HepG2 (cell line): ENCODE measurements around the gene TOPBP1. TPM values are rescaled to one million over a fixed set of nuclear protein-coding genes. Genes with fewer than 3 reads are reported as not detected.
A peak's percentile ranks its signal among the peaks of the same experiment; 100 is the strongest.

Experiments used
- ATAC-seq: fragments of 200-7000 bp; cut with Tn5 transposase; 3 replicates; pipeline ENCODE4 v1.9.1; 2020; ENCODE audit warnings: mild to moderate bottlenecking, moderate library complexity
- BruUV-seq: library from RNA; stranded (reverse); fragments of 400-500 nt; replicated peaks from 2 replicates; lab custom pipeline; 2021; lab: Mats Ljungman, UMichigan
- CTCF ChIA-PET: fragments of 300-600 bp; formaldehyde crosslinking; extraction: SDS; loops from one replicate; lab custom pipeline; 2021; ENCODE audit warnings: low total read pairs, inconsistent platforms, low intra/inter-chr PET ratio; lab: Yijun Ruan, JAX
- POLR2A ChIA-PET: fragments of 350-600 bp; sonication (Branson Sonifier 250); formaldehyde crosslinking; loops from one replicate; lab custom pipeline; 2020; ENCODE audit warnings: antibody characterized with exemption, inconsistent platforms; lab: Yijun Ruan, JAX
- DNase-seq: peaks from one replicate; pipeline ENCODE4 v3.0.0-alpha.2; 2015; ENCODE audit warnings: low spot score
- FAIRE-seq: peaks from 3 replicates; lab custom pipeline; 2011; peaks lifted over from hg19 to GRCh38; lab: Jason Lieb, UNC
- H2AFZ ChIP-seq: one replicate; pipeline ENCODE4 v1.6.1; 2011; ENCODE audit warnings: low read length, inconsistent platforms
- H3K27ac ChIP-seq: fragments of 300-600 bp; 3 replicates; pipeline ENCODE4 v1.8.0; 2011; ENCODE audit warnings: mixed run types, mild to moderate bottlenecking, mixed read lengths, low read length, inconsistent platforms; ENCODE audit not compliant: insufficient read depth; ENCODE audit errors: extremely low read length
- H3K27me3 ChIP-seq, 2 experiments: fragments of 200-600 bp in 1 of 2; 2 replicates in 1 of 2; 3 replicates in 1 of 2; pipeline versions ENCODE4 v1.6.0 to v1.8.0; 2011; ENCODE audit warnings: low read length in 2 of 2, mild to moderate bottlenecking in 2 of 2, moderate library complexity in 2 of 2, inconsistent platforms in 1 of 2; ENCODE audit not compliant: insufficient read depth in 2 of 2, control insufficient read depth in 1 of 2
- H3K36me3 ChIP-seq, 2 experiments: fragments of 200-600 bp in 1 of 2; replicated peaks in 1 of 2; 2 replicates in 1 of 2; 3 replicates in 1 of 2; pipeline versions ENCODE4 v1.5.1 to v1.8.0; 2011; ENCODE audit warnings: low read length in 2 of 2, inconsistent platforms in 1 of 2; ENCODE audit not compliant: insufficient read depth in 2 of 2, control insufficient read depth in 1 of 2
- H3K4me1 ChIP-seq: 2 replicates; pipeline ENCODE4 v1.5.1; 2012; ENCODE audit warnings: low read length, inconsistent platforms; ENCODE audit not compliant: insufficient read depth
- H3K4me2 ChIP-seq: 2 replicates; pipeline ENCODE4 v1.6.0; 2011; ENCODE audit warnings: low read depth, low read length, inconsistent platforms
- H3K4me3 ChIP-seq, 3 experiments: fragments of 200-600 bp in 1 of 3; sonication (generic), shearing (Covaris generic) in 1 of 3; replicated peaks in 1 of 3; 2 replicates each; pipeline ENCODE4 v1.5.1; 2011 to 2016; ENCODE audit warnings: low read length in 3 of 3, inconsistent platforms in 2 of 3, low read depth in 2 of 3, mild to moderate bottlenecking in 2 of 3, control low read depth in 1 of 3, mixed read lengths in 1 of 3; ENCODE audit not compliant: insufficient read depth in 1 of 3
- H3K79me2 ChIP-seq: one replicate; pipeline ENCODE4 v1.6.1; 2011; ENCODE audit warnings: low read length, inconsistent platforms; ENCODE audit not compliant: insufficient read depth
- H3K9ac ChIP-seq: 2 replicates; pipeline ENCODE4 v1.6.0; 2011; ENCODE audit warnings: mild to moderate bottlenecking, low read depth, low read length, inconsistent platforms; ENCODE audit not compliant: insufficient read depth
- H3K9me3 ChIP-seq: 2 replicates; pipeline ENCODE4 v1.5.1; 2012; ENCODE audit warnings: mild to moderate bottlenecking, low read length
- H4K20me1 ChIP-seq: 2 replicates; pipeline ENCODE4 v1.6.0; 2011; ENCODE audit warnings: inconsistent platforms, mild to moderate bottlenecking, low read length, moderate library complexity; ENCODE audit not compliant: insufficient read depth
- ARID2 ChIP-seq: sonication (generic); formaldehyde crosslinking; IDR thresholded peaks from 2 replicates; pipeline ENCODE4 v1.8.1; 2022; ENCODE audit warnings: mild to moderate bottlenecking, missing genetic modification reagents, borderline replicate concordance
- ARID4A ChIP-seq: sonication (generic); formaldehyde crosslinking; IDR thresholded peaks from 2 replicates; pipeline ENCODE4 v1.5.0; 2020; ENCODE audit warnings: mild to moderate bottlenecking, missing genetic modification reagents, borderline replicate concordance
- BHLHE40 ChIP-seq: IDR thresholded peaks from 2 replicates; pipeline ENCODE4 v1.6.1; 2011; ENCODE audit warnings: low read length, improper control_type of control experiment
- DDIT3 ChIP-seq: sonication (generic); formaldehyde crosslinking; IDR thresholded peaks from 2 replicates; pipeline ENCODE4 v1.4.0; 2020; ENCODE audit warnings: mild to moderate bottlenecking, missing genetic modification reagents
- DMAP1 ChIP-seq: IDR thresholded peaks from 2 replicates; pipeline ENCODE4 v1.6.1; 2016
- IKZF1 ChIP-seq: fragments of 450-650 bp; IDR thresholded peaks from 2 replicates; pipeline ENCODE4 v1.7.1; 2016
- NFE2L1 ChIP-seq: sonication (generic); formaldehyde crosslinking; IDR thresholded peaks from 2 replicates; pipeline ENCODE4 v1.4.0; 2020; ENCODE audit warnings: missing genetic modification reagents, mild to moderate bottlenecking, borderline replicate concordance
- SATB2 ChIP-seq: sonication (generic); formaldehyde crosslinking; IDR thresholded peaks from 2 replicates; pipeline ENCODE4 v1.5.0; 2020; ENCODE audit warnings: missing genetic modification reagents
- SIX1 ChIP-seq: sonication (generic); formaldehyde crosslinking; IDR thresholded peaks from 2 replicates; pipeline ENCODE4 v1.4.0; 2020; ENCODE audit warnings: missing genetic modification reagents, borderline replicate concordance
- TARDBP ChIP-seq: sonication (generic); formaldehyde crosslinking; IDR thresholded peaks from 2 replicates; pipeline ENCODE4 v1.8.0; 2022; ENCODE audit warnings: mild to moderate bottlenecking, missing genetic modification reagents
- ZBTB33 ChIP-seq: sonication (generic); formaldehyde crosslinking; IDR thresholded peaks from 2 replicates; pipeline ENCODE4 v1.4.0; 2020; ENCODE audit warnings: missing genetic modification reagents
- ZBTB43 ChIP-seq: sonication (generic); formaldehyde crosslinking; conservative IDR thresholded peaks from 2 replicates; pipeline ENCODE4 v1.4.0; 2020; ENCODE audit warnings: missing genetic modification reagents
- ZNF441 ChIP-seq: sonication (generic); formaldehyde crosslinking; IDR thresholded peaks from 2 replicates; pipeline ENCODE4 v1.7.0; 2021; ENCODE audit warnings: missing genetic modification reagents, borderline replicate concordance
- ZNF550 ChIP-seq: sonication (generic); formaldehyde crosslinking; IDR thresholded peaks from 2 replicates; pipeline ENCODE4 v1.4.0; 2020; ENCODE audit warnings: mild to moderate bottlenecking, missing genetic modification reagents, borderline replicate concordance
- ZNF619 ChIP-seq: sonication (generic); formaldehyde crosslinking; IDR thresholded peaks from 2 replicates; pipeline ENCODE4 v1.4.0; 2020; ENCODE audit warnings: mild to moderate bottlenecking, missing genetic modification reagents
- ZNF691 ChIP-seq: sonication (generic); formaldehyde crosslinking; IDR thresholded peaks from 2 replicates; pipeline ENCODE4 v1.4.0; 2020; ENCODE audit warnings: missing genetic modification reagents, low read depth, mild to moderate bottlenecking, borderline replicate concordance
- WGBS: methylation state at CpG from one replicate; pipeline ENCODE4 v1.1.6; 2017; ENCODE audit warnings: low lambda C conversion rate; 5-methylcytosine and 5-hydroxymethylcytosine counted together
- in situ Hi-C: cut with HindIII; loops from 2 replicates; pipeline ENCODE4 v1.10.0; 2017; ENCODE audit warnings: low pct_unique_long_range_greater_than_20kb; ENCODE audit not compliant: extremely low pct_ligation_motif_present
- intact Hi-C: fragments of 100-400 bp; cut with micrococcal nuclease; formaldehyde crosslinking; loops from one replicate; pipeline ENCODE4 v1.10.0; 2022; ENCODE audit not compliant: unreplicated experiment
- polyA plus RNA-seq, 8 experiments: library from polyadenylated mRNA; depleted of rRNA in 3 of 8; stranded (reverse) in 7 of 8; unstranded in 1 of 8; fragments of >200 nt; fragmentation: Illumina TruSeq in 4 of 8; extraction: Trizol in 4 of 8; gene quantifications; 2 replicates each; pipeline versions ENCODE4 v1.2.1 to v1.2.3, GENCODE V29; 2011 to 2016; ENCODE audit warnings: low read depth in 4 of 8, missing spikeins in 1 of 8, mixed read lengths in 1 of 8; ENCODE audit not compliant: insufficient read depth in 1 of 8
- total RNA-seq, 5 experiments: library from RNA; depleted of rRNA; stranded (reverse); fragments of >200 nt; fragmentation: Illumina TruSeq; extraction: Trizol; gene quantifications; 2 replicates each; pipeline ENCODE4 v1.2.3, GENCODE V29; 2016; ENCODE audit warnings: low read depth in 1 of 5

Gene TOPBP1
- total and polyA plus RNA-seq, 2 of the 13 experiments (the other 11 are each of a cell fraction or from before 2014, with no cell fraction given), result 24.3 to 42.9 TPM

- TF ChIP-seq TARDBP (CRISPR knock-in tag) (no peak), ZBTB43 (CRISPR knock-in tag) (no peak), ZNF441 (no peak), ARID2 (no peak), SATB2 (no peak), BHLHE40 (no peak), ZNF619 (no peak), DDIT3 (CRISPR knock-in tag) (no peak), IKZF1 (no peak)
- TF ChIP-seq, all 625 proteins: peak for 0
Measured at GRCh38 chr3:133674290-133674919, 12.7 kb upstream of the TOPBP1 start (continued).

- no peak overlapping the region for H3K4me3 ChIP-seq
- no peaks in the 10 kb centered on the region for H3K79me2 ChIP-seq
- H3K27me3 ChIP-seq, result no peaks in the 10 kb centered on the region
- no TSS peak for BruUV-seq
- no peak overlapping the region for H2AFZ ChIP-seq
- in situ Hi-C loops (no loop called here), intact Hi-C loops (no loop called here)
- no peak overlapping the region for H3K27ac ChIP-seq
- H3K36me3 ChIP-seq, result no peaks in the 10 kb centered on the region
- ATAC-seq (no peak), FAIRE-seq (no peak), DNase-seq (no peak)
- H3K4me1 ChIP-seq, result peaks cover 79% of the 10 kb centered on the region
- POLR2A ChIA-PET, result interaction anchor here (1.4 to 5.3 kb wide), 2 partner anchors 71 to 72 kb away, joined by 4 to 91 read pairs; partner anchors contain the start of gene TF
- CTCF ChIA-PET, result no interaction called here
- no peak overlapping the region for H3K4me2 ChIP-seq
- WGBS, result 91% methylated on average over 12 of the region's 12 CpGs
- H4K20me1 ChIP-seq, result no peaks in the 10 kb centered on the region
- no peak overlapping the region for H3K9ac ChIP-seq
- no peaks in the 10 kb centered on the region for H3K9me3 ChIP-seq
- no peak for TF ChIP-seq ZNF691
- no peak for TF ChIP-seq NFE2L1 (CRISPR knock-in tag)
- TF ChIP-seq ARID4A (CRISPR knock-in tag), result no peak
- no peak for TF ChIP-seq DMAP1 (CRISPR knock-in tag)
- no peak for TF ChIP-seq SIX1 (CRISPR knock-in tag)
- no peak for TF ChIP-seq ZNF550 (CRISPR knock-in tag)
- TF ChIP-seq ZBTB33 (CRISPR knock-in tag), result peak; percentile 64
Measured at GRCh38 chr3:133673746-133674145, 12.0 kb upstream of the TOPBP1 start.
